B cell (primary cell): ENCODE results near the gene NYAP2. TPM values are rescaled to one million over a fixed set of nuclear protein-coding genes. Genes with fewer than 3 reads are reported as not detected.

Experiments used
- ATAC-seq: fragments of 200-7000 bp; cut with Tn5 transposase; one replicate; pipeline ENCODE4 v1.10.0; 2021; ENCODE audit warnings: low read depth, mild to moderate bottlenecking, moderate number of reproducible peaks, moderate library complexity
- CTCF ChIA-PET: fragments of 350-600 bp; sonication (Branson Sonifier 250); formaldehyde crosslinking; loops from one replicate; lab custom pipeline; 2021; ENCODE audit warnings: antibody characterized with exemption, inconsistent platforms; lab: Charles Lee
- POLR2A ChIA-PET: fragments of 350-600 bp; sonication (Branson Sonifier 250); formaldehyde crosslinking; loops from one replicate; lab custom pipeline; 2021; ENCODE audit warnings: antibody characterized with exemption; lab: Charles Lee
- DNase-seq: peaks from one replicate; pipeline ENCODE4 v3.0.0; 2013
- H2AFZ ChIP-seq: 2 replicates; pipeline ENCODE4 v1.6.1; 2012; ENCODE audit warnings: mild to moderate bottlenecking, low read depth, low read length; ENCODE audit not compliant: insufficient read depth, poor library complexity, severe bottlenecking
- H3K27ac ChIP-seq, 2 donors: 1 replicate in 1 of 2; 2 replicates in 1 of 2; pipeline ENCODE4 v1.5.1; 2012 to 2013; ENCODE audit warnings: low read length in 2 of 2, mild to moderate bottlenecking in 2 of 2, moderate library complexity in 1 of 2
- H3K27me3 ChIP-seq, 4 experiments: fragments of 200-600 bp in 1 of 4; sonication (generic) in 1 of 4; replicated peaks in 1 of 4; 1 replicate in 2 of 4; 2 replicates in 2 of 4; pipeline versions ENCODE4 v1.6.1 to v1.7.0; 2013 to 2016; ENCODE audit warnings: low read length in 3 of 4, mild to moderate bottlenecking in 2 of 4, mixed read lengths in 1 of 4, moderate library complexity in 1 of 4; ENCODE audit not compliant: insufficient read depth in 4 of 4, control insufficient read depth in 3 of 4; ENCODE audit errors: control extremely low read depth in 1 of 4
- H3K36me3 ChIP-seq, 2 experiments: replicated peaks in 1 of 2; 1 replicate in 1 of 2; 2 replicates in 1 of 2; pipeline versions ENCODE4 v1.6.1 to v1.7.1; 2013; ENCODE audit warnings: low read length in 1 of 2; ENCODE audit not compliant: insufficient read depth in 2 of 2, control insufficient read depth in 1 of 2; ENCODE audit errors: control extremely low read depth in 1 of 2, extremely low read depth in 1 of 2
- H3K4me1 ChIP-seq, 2 donors: fragments of 200-600 bp in 1 of 2; sonication (generic) in 1 of 2; 1 replicate in 1 of 2; 2 replicates in 1 of 2; pipeline versions ENCODE4 v1.5.1 to v1.6.1; 2013 to 2017; ENCODE audit warnings: low read length in 2 of 2; ENCODE audit not compliant: control insufficient read depth in 2 of 2, insufficient read depth in 2 of 2
- H3K4me2 ChIP-seq: replicated peaks from 2 replicates; pipeline ENCODE3; 2012; ENCODE audit warnings: mild to moderate bottlenecking, low read depth, low read length; ENCODE audit not compliant: poor library complexity, severe bottlenecking
- H3K4me3 ChIP-seq, 5 experiments: fragments of 200-600 bp in 1 of 5; sonication (generic) in 1 of 5; 1 replicate in 3 of 5; 2 replicates in 2 of 5; pipeline versions ENCODE4 v1.5.1 to v1.7.0; 2011 to 2016; ENCODE audit warnings: low read length in 4 of 5, mild to moderate bottlenecking in 4 of 5, low read depth in 2 of 5, control low read depth in 1 of 5, moderate library complexity in 1 of 5; ENCODE audit not compliant: insufficient read depth in 1 of 5; ENCODE audit errors: control extremely low read depth in 1 of 5, extremely low read depth in 1 of 5
- H3K79me2 ChIP-seq: fragments of 200-600 bp; sonication (generic); one replicate; pipeline ENCODE4 v1.6.0; 2016; ENCODE audit warnings: low read length; ENCODE audit not compliant: control insufficient read depth, insufficient read depth
- H3K9ac ChIP-seq: fragments of 200-600 bp; sonication (generic); 2 replicates; pipeline ENCODE4 v1.6.1; 2017; ENCODE audit warnings: mild to moderate bottlenecking, low read length, moderate library complexity
- H3K9me3 ChIP-seq, 3 donors: one replicate each; pipeline versions ENCODE4 v1.6.1 to v1.7.1; 2013; ENCODE audit warnings: low read length in 2 of 3; ENCODE audit not compliant: control insufficient read depth in 2 of 3, insufficient read depth in 1 of 3; ENCODE audit errors: control extremely low read depth in 1 of 3
- H4K20me1 ChIP-seq: 2 replicates; pipeline ENCODE4 v1.6.0; 2012; ENCODE audit warnings: mild to moderate bottlenecking, low read length; ENCODE audit not compliant: insufficient read depth, control insufficient read depth, poor library complexity, severe bottlenecking
- H3K27ac Mint-ChIP-seq: one replicate; pipeline ENCODE4 v1.8.0; 2021; ENCODE audit warnings: mixed read lengths
- H3K27me3 Mint-ChIP-seq: one replicate; pipeline ENCODE4 v1.8.0; 2021; ENCODE audit warnings: mixed read lengths
- H3K4me1 Mint-ChIP-seq: one replicate; pipeline ENCODE4 v1.8.0; 2021; ENCODE audit warnings: mixed read lengths
- H3K4me3 Mint-ChIP-seq: one replicate; pipeline ENCODE4 v1.8.0; 2021; ENCODE audit warnings: mixed read lengths
- H3K9me3 Mint-ChIP-seq: one replicate; pipeline ENCODE4 v1.8.0; 2022; ENCODE audit warnings: mixed read lengths; ENCODE audit not compliant: insufficient read depth
- EZH2 ChIP-seq: IDR thresholded peaks from 2 replicates; pipeline ENCODE4 v1.6.1; 2012; ENCODE audit warnings: borderline replicate concordance, low read depth, mild to moderate bottlenecking, moderate library complexity, low read length; ENCODE audit not compliant: insufficient read depth, poor library complexity, severe bottlenecking
- WGBS: methylation state at CpG from one replicate; pipeline ENCODE4 v1.1.5; 2013; ENCODE audit warnings: missing lambda C conversion rate; ENCODE audit not compliant: insufficient coverage; 5-methylcytosine and 5-hydroxymethylcytosine counted together
- intact Hi-C: fragments of 100-400 bp; cut with micrococcal nuclease; formaldehyde crosslinking; loops from one replicate; pipeline ENCODE4 v1.10.0; 2022
- polyA plus RNA-seq: library from polyadenylated mRNA; depleted of rRNA; stranded (reverse); fragments of >200 nt; gene quantifications from 2 replicates; pipeline ENCODE4 v1.2.3, GENCODE V29; 2012
- total RNA-seq, 2 donors: library from RNA; stranded (reverse); fragments of 120-200 nt in 1 of 2; gene quantifications; 1 replicate in 1 of 2; 2 replicates in 1 of 2; pipeline versions ENCODE4 v1.2.3 to v1.2.4, GENCODE V29; 2013 to 2022
- TF ChIP-seq, protein P1 (sequence below): fragments of 200-600 bp; IDR thresholded peaks from one replicate; pipeline ENCODE4 v1.8.0; 2022; ENCODE audit warnings: antibody characterized with exemption, mild to moderate bottlenecking

Gene NYAP2
- total and polyA plus RNA-seq, 2 donors (not counting 1 experiment from before 2014, with no cell fraction given) = 0.12 to 0.17 TPM

DNA sequence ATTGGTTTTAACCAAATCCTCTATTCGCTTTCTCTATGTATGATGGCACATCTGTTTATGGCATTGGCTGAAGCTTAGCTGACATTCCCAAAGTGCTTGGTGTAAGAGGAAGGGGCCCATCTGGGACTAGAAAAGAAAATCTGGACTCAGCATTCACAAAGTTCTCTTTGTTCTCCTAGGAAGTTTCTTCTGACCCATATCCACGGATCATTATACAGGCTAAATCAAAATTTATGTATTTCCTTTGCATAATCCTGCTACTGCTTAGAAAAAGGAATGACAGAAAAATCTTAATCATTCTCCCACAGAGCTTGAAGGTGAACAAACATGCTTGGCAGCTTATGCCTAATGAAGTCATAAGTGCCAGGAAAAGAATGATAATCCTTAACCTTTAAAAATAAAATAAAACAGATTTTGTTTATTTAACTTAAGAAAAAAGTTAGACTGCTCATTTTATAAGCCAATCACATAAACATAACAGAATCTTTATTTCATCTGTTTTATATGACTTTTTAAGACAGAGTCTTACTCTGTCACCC, 88.4 kb downstream of the NYAP2 start:
- intact Hi-C loops = no loop called here

DNA sequence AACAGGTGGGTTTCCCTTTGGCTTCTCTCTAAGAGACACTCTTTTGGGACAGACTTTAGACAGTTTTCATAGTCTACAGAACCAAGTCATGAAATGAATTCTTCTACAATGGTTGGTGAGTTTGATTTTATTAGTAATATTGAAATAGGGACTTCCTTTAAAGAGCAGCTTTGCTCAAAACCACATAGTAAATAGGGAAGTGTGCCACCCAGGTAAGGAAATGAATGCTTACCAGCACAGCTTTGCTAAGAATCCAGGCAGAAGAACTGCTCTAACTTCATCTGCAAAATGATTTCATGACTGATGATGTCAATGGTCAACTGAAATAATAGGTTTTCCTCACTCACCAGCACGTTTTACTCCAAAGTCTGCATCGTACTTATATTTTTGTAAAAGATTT, 89.2 kb downstream of the NYAP2 start:
- H3K27me3 Mint-ChIP-seq = no peaks in the 10 kb centered on the region
- H3K4me3 Mint-ChIP-seq = no peak overlapping the region
- no peak overlapping the region for H3K27ac ChIP-seq
- no peaks in the 10 kb centered on the region for H3K4me1 ChIP-seq
- H3K4me3 ChIP-seq = no peak overlapping the region
- H3K4me2 ChIP-seq = no peak overlapping the region
- no CpG with 5 or more reads among the region's 2 CpGs for WGBS
- H2AFZ ChIP-seq = no peak overlapping the region
- no peaks in the 10 kb centered on the region for H3K9me3 ChIP-seq
- no peaks in the 10 kb centered on the region for H3K27me3 ChIP-seq
- no peaks in the 10 kb centered on the region for H4K20me1 ChIP-seq
- H3K79me2 ChIP-seq = no peaks in the 10 kb centered on the region
- TF ChIP-seq, protein P1, sequence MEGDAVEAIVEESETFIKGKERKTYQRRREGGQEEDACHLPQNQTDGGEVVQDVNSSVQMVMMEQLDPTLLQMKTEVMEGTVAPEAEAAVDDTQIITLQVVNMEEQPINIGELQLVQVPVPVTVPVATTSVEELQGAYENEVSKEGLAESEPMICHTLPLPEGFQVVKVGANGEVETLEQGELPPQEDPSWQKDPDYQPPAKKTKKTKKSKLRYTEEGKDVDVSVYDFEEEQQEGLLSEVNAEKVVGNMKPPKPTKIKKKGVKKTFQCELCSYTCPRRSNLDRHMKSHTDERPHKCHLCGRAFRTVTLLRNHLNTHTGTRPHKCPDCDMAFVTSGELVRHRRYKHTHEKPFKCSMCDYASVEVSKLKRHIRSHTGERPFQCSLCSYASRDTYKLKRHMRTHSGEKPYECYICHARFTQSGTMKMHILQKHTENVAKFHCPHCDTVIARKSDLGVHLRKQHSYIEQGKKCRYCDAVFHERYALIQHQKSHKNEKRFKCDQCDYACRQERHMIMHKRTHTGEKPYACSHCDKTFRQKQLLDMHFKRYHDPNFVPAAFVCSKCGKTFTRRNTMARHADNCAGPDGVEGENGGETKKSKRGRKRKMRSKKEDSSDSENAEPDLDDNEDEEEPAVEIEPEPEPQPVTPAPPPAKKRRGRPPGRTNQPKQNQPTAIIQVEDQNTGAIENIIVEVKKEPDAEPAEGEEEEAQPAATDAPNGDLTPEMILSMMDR = no peak
- TF ChIP-seq EZH2 = no peak
- no peaks in the 10 kb centered on the region for H3K36me3 ChIP-seq
- peaks cover 5% of the 10 kb centered on the region for H3K4me1 Mint-ChIP-seq
- H3K9ac ChIP-seq = no peak overlapping the region
- no peak overlapping the region for H3K27ac Mint-ChIP-seq
- H3K9me3 Mint-ChIP-seq = peaks cover 3% of the 10 kb centered on the region
- POLR2A ChIA-PET = no interaction called here
- intact Hi-C loops = no loop called here
- DNase-seq (no peak), ATAC-seq (no peak)
- CTCF ChIA-PET = no interaction called here

More for the DNA sequence above, 88.4 kb downstream of the NYAP2 start:
- ChIA-PET POLR2A (no interaction called here), CTCF (no interaction called here)
- no CpG with 5 or more reads among the region's 2 CpGs for WGBS
- no peaks in the 10 kb centered on the region for H3K36me3 ChIP-seq
- no peaks in the 10 kb centered on the region for H3K27me3 Mint-ChIP-seq
- H3K4me1 Mint-ChIP-seq = peaks cover 5% of the 10 kb centered on the region
- no peak for ATAC-seq
- no peaks in the 10 kb centered on the region for H3K9me3 ChIP-seq
- peaks cover 3% of the 10 kb centered on the region for H3K9me3 Mint-ChIP-seq
- H3K27me3 ChIP-seq = no peaks in the 10 kb centered on the region
- no peak overlapping the region for H3K27ac ChIP-seq
- no peak for DNase-seq
- H2AFZ ChIP-seq = no peak overlapping the region
- H3K9ac ChIP-seq = no peak overlapping the region
- H3K4me2 ChIP-seq = no peak overlapping the region
- H3K4me3 ChIP-seq = no peak overlapping the region
- no peak overlapping the region for H3K27ac Mint-ChIP-seq
- H3K79me2 ChIP-seq = no peaks in the 10 kb centered on the region
- TF ChIP-seq, protein P1 = no peak
- no peak for TF ChIP-seq EZH2
- H3K4me1 ChIP-seq = no peaks in the 10 kb centered on the region
- no peaks in the 10 kb centered on the region for H4K20me1 ChIP-seq
- H3K4me3 Mint-ChIP-seq = no peak overlapping the region
